MCF 10A (cell line): Measurements from ENCODE around the gene PAK1. TPM values are rescaled to one million over a fixed set of nuclear protein-coding genes. Genes with fewer than 3 reads are reported as not detected.

Experiments used
- BruUV-seq: library from RNA; stranded (reverse); fragments of 400-500 nt; replicated peaks from 2 replicates; lab custom pipeline; 2021; lab: Mats Ljungman, UMichigan
- CTCF ChIA-PET: fragments of 300-600 bp; sonication (Branson Sonifier 250); formaldehyde crosslinking; extraction: SDS; loops from one replicate; lab custom pipeline; 2021; ENCODE audit warnings: antibody characterized with exemption, inconsistent platforms; lab: Yijun Ruan, JAX
- POLR2A ChIA-PET: fragments of 300-600, 350-650 bp; sonication (Branson Sonifier 250); formaldehyde crosslinking; extraction: SDS; loops from one replicate; lab custom pipeline; 2020; ENCODE audit warnings: antibody characterized with exemption, inconsistent platforms; lab: Yijun Ruan, JAX
- DNase-seq: peaks from one replicate; pipeline ENCODE4 v3.0.0-alpha.2; 2018; ENCODE audit not compliant: unreplicated experiment
- H3K27ac Mint-ChIP-seq: one replicate; pipeline ENCODE4 v1.8.0; 2022; ENCODE audit warnings: mild to moderate bottlenecking, low read depth, mixed read lengths; ENCODE audit not compliant: unreplicated experiment
- H3K27me3 Mint-ChIP-seq: one replicate; pipeline ENCODE4 v1.8.0; 2022; ENCODE audit warnings: mixed read lengths; ENCODE audit not compliant: insufficient read depth, unreplicated experiment
- H3K36me3 Mint-ChIP-seq: one replicate; pipeline ENCODE4 v1.8.0; 2022; ENCODE audit warnings: mild to moderate bottlenecking, moderate library complexity, mixed read lengths; ENCODE audit not compliant: insufficient read depth, unreplicated experiment
- H3K4me1 Mint-ChIP-seq: one replicate; pipeline ENCODE4 v1.8.0; 2022; ENCODE audit warnings: mixed read lengths; ENCODE audit not compliant: insufficient read depth, unreplicated experiment
- H3K4me3 Mint-ChIP-seq: one replicate; pipeline ENCODE4 v1.8.0; 2022; ENCODE audit warnings: mild to moderate bottlenecking, moderate library complexity, mixed read lengths; ENCODE audit not compliant: unreplicated experiment
- H3K9me3 Mint-ChIP-seq: one replicate; pipeline ENCODE4 v1.8.0; 2022; ENCODE audit warnings: mixed read lengths; ENCODE audit not compliant: unreplicated experiment
- intact Hi-C: fragments of 100-400 bp; cut with micrococcal nuclease; formaldehyde crosslinking; loops from 2 replicates; pipeline ENCODE4 v1.14.1; 2022
- total RNA-seq: library from RNA; stranded (reverse); gene quantifications from 2 replicates; pipeline ENCODE4 v1.2.3, GENCODE V29; 2022
- TF ChIP-seq, protein P1 (sequence below): fragments of 200-600 bp; IDR thresholded peaks from one replicate; pipeline ENCODE4 v1.8.0; 2022; ENCODE audit warnings: antibody characterized with exemption, mild to moderate bottlenecking; ENCODE audit not compliant: unreplicated experiment

The PAK1 gene
- total RNA-seq, 1 experiment from 2014 or later: 24.0 TPM

DNA sequence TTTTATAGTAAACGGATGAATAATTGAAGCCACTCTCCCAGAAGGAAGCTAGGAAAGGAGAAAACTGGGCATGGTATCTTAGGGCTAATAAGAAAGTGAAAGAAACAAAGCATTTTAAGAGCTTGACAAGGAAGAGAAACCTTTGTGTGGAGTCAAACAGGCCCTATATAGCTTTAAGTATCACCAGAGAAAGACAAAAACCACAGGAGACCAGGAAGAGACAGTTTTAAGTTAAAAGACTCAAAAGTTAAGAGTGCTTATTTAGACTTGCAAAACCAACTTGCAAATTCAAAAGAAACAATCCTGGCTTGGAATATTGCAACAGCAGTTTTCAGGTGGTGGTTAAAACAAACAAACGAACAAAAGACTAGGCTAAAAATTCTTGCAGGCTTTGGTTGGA is 3.4 kb downstream of the PAK1 start:
- ChIA-PET POLR2A (interaction anchor here (0.7 kb wide), 2 partner anchors 147 to 163 kb away, joined by 3 read pairs; no protein-coding TSS in a partner anchor), CTCF (interaction anchor here (0.6 to 1.3 kb wide), 2 partner anchors 10 to 78 kb away, joined by 3 to 6 read pairs; no protein-coding TSS in a partner anchor)
- DNase-seq: no peak
- Mint-ChIP-seq H3K27me3 (no peaks in the 10 kb centered on the region), H3K4me1 (peaks cover 6% of the 10 kb centered on the region), H3K4me3 (no peak overlapping the region), H3K27ac (no peak overlapping the region), H3K9me3 (no peaks in the 10 kb centered on the region), H3K36me3 (no peaks in the 10 kb centered on the region)
- TSS peak; percentile 9 for BruUV-seq
- TF ChIP-seq, protein P1, sequence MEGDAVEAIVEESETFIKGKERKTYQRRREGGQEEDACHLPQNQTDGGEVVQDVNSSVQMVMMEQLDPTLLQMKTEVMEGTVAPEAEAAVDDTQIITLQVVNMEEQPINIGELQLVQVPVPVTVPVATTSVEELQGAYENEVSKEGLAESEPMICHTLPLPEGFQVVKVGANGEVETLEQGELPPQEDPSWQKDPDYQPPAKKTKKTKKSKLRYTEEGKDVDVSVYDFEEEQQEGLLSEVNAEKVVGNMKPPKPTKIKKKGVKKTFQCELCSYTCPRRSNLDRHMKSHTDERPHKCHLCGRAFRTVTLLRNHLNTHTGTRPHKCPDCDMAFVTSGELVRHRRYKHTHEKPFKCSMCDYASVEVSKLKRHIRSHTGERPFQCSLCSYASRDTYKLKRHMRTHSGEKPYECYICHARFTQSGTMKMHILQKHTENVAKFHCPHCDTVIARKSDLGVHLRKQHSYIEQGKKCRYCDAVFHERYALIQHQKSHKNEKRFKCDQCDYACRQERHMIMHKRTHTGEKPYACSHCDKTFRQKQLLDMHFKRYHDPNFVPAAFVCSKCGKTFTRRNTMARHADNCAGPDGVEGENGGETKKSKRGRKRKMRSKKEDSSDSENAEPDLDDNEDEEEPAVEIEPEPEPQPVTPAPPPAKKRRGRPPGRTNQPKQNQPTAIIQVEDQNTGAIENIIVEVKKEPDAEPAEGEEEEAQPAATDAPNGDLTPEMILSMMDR: no peak
- intact Hi-C loops: no loop called here

DNA sequence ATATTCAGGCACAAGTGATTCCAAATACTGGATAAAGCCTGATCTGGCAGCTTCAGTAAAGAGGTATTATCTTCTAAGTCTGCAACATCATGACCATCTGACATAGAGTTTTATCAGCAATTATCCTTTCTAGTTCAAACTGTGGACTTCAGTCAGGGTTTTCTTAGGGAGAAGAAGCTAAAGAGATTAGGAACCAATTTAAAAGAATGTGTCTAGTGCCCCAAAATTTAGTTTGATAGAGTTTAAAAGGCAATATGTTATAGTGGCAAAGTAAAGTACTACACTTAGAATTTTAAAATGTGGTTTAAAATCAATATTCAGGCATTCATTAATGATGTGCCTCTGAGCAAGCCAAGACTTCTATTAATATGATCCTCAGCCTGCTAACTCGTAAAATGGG is 5.4 kb downstream of the PAK1 start:
- Mint-ChIP-seq H3K36me3 (no peaks in the 10 kb centered on the region), H3K4me3 (no peak overlapping the region), H3K9me3 (no peaks in the 10 kb centered on the region), H3K27me3 (no peaks in the 10 kb centered on the region), H3K4me1 (peaks cover 6% of the 10 kb centered on the region), H3K27ac (no peak overlapping the region)
- intact Hi-C loops: no loop called here
- no TSS peak for BruUV-seq
- CTCF ChIA-PET: interaction anchor here (0.6 to 1.1 kb wide), 5 partner anchors 12 to 693 kb away, joined by 3 to 4 read pairs (median 3); no protein-coding TSS in a partner anchor
- no peak for DNase-seq
- TF ChIP-seq, protein P1: no peak
- POLR2A ChIA-PET: no interaction called here

DNA sequence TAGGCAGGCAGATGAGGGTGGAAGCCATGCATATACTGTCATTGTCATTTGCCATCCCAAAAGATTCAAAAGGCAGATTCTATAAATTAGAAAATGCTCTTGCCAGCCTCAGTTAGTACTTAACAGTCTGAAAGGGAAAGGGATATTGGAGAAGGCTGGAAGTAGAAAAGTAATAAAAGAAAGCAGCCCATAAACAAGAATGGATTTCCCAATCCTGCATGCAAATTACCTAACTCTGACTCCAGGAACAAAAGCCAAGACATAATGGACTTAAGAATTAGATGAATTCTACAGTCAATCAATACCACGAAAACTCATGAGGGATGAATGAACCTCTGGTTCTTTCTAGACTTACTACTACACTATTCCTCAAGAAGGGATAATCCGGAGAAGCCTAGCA is 5.9 kb downstream of the PAK1 start:
- ChIA-PET POLR2A (no interaction called here), CTCF (interaction anchor here (0.6 kb wide), 2 partner anchors 216 to 693 kb away, joined by 3 to 4 read pairs; no protein-coding TSS in a partner anchor)
- no peaks in the 10 kb centered on the region for H3K9me3 Mint-ChIP-seq
- no peak overlapping the region for H3K4me3 Mint-ChIP-seq
- H3K27ac Mint-ChIP-seq: no peak overlapping the region
- TF ChIP-seq, protein P1: no peak
- DNase-seq: peak; percentile 36
- H3K4me1 Mint-ChIP-seq: peaks cover 6% of the 10 kb centered on the region
- no peaks in the 10 kb centered on the region for H3K36me3 Mint-ChIP-seq
- H3K27me3 Mint-ChIP-seq: no peaks in the 10 kb centered on the region
- intact Hi-C loops: no loop called here
- BruUV-seq: no TSS peak

DNA sequence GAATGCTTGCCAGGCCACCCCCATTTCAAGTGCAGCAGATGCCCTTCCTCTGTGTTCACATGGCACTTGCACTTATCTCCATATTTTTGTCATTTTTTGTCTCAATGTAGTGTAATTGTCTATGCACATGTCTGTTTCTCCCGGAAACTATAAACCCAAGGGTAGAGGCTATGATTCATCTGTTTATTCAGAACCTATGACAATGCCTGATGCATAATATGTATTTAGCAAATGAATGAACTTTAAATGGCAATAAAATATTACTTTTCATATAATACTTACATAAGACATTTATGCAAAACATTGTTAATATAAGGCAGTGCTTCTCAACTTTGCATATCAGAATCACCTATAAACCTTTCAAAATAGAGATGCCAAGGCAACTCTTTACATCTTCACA is 6.7 kb downstream of the PAK1 start:
- intact Hi-C loops: no loop called here
- TF ChIP-seq, protein P1: no peak
- no peaks in the 10 kb centered on the region for H3K36me3 Mint-ChIP-seq
- no peaks in the 10 kb centered on the region for H3K9me3 Mint-ChIP-seq
- H3K27ac Mint-ChIP-seq: no peak overlapping the region
- ChIA-PET POLR2A (no interaction called here), CTCF (interaction anchor here (0.5 to 1.6 kb wide), 2 partner anchors 7 to 163 kb away, joined by 4 to 5 read pairs; partner anchors contain the start of gene PAK1)
- no peaks in the 10 kb centered on the region for H3K27me3 Mint-ChIP-seq
- peak; percentile 27 for DNase-seq
- no TSS peak for BruUV-seq
- peaks cover 6% of the 10 kb centered on the region for H3K4me1 Mint-ChIP-seq
- H3K4me3 Mint-ChIP-seq: no peak overlapping the region
